Neural progenitor cell (in vitro differentiated cells): ENCODE results near the gene DYTN. TPM values are rescaled to one million over a fixed set of nuclear protein-coding genes. Genes with fewer than 3 reads are reported as not detected.

ENCODE experiments used
- DNase-seq: peaks from one replicate; pipeline ENCODE4 v3.0.0-alpha.2; 2016; ENCODE audit warnings: low spot score
- H2AFZ ChIP-seq: fragments of 200-600 bp; sonication (generic); replicated peaks from 2 replicates; pipeline ENCODE4 v1.6.1; 2016; ENCODE audit warnings: antibody characterized with exemption
- H3F3A ChIP-seq: fragments of 200-600 bp; sonication (generic); 2 replicates; pipeline ENCODE4 v1.6.1; 2016; ENCODE audit warnings: antibody characterized with exemption, low read depth
- H3K27ac ChIP-seq: fragments of 200-600 bp; sonication (generic); 2 replicates; pipeline ENCODE4 v1.5.1; 2016; ENCODE audit warnings: mild to moderate bottlenecking
- H3K27me3 ChIP-seq: fragments of 200-600 bp; sonication (generic); 2 replicates; pipeline ENCODE4 v1.6.1; 2016; ENCODE audit warnings: mild to moderate bottlenecking, moderate library complexity
- H3K36me3 ChIP-seq: fragments of 200-600 bp; sonication (generic); 2 replicates; pipeline ENCODE4 v1.5.1; 2016
- H3K4me1 ChIP-seq: fragments of 200-600 bp; sonication (generic); 2 replicates; pipeline ENCODE4 v1.6.1; 2016; ENCODE audit warnings: mixed run types
- H3K4me2 ChIP-seq: fragments of 200-600 bp; sonication (generic); 2 replicates; pipeline ENCODE4 v1.6.1; 2016
- H3K4me3 ChIP-seq: fragments of 200-600 bp; sonication (generic); 2 replicates; pipeline ENCODE4 v1.5.1; 2016
- H3K79me2 ChIP-seq: fragments of 200-600 bp; sonication (generic); 2 replicates; pipeline ENCODE4 v1.6.1; 2016; ENCODE audit warnings: low read depth
- H3K9ac ChIP-seq: fragments of 200-600 bp; sonication (generic); 2 replicates; pipeline ENCODE4 v1.6.1; 2016
- H3K9me3 ChIP-seq: fragments of 200-600 bp; sonication (generic); 2 replicates; pipeline ENCODE4 v1.5.1; 2016; ENCODE audit warnings: low read depth
- H4K20me1 ChIP-seq: fragments of 200-600 bp; sonication (generic); 2 replicates; pipeline ENCODE4 v1.6.1; 2016; ENCODE audit warnings: low read depth
- H3K27ac Mint-ChIP-seq: 3 replicates; pipeline ENCODE4 v1.8.0; 2021; ENCODE audit warnings: mixed read lengths
- H3K27me3 Mint-ChIP-seq: 2 replicates; pipeline ENCODE4 v1.8.0; 2022; ENCODE audit warnings: low read depth, mild to moderate bottlenecking, inconsistent platforms, moderate library complexity, mixed read lengths; ENCODE audit not compliant: insufficient read depth
- H3K36me3 Mint-ChIP-seq: 3 replicates; pipeline ENCODE4 v1.8.0; 2021; ENCODE audit warnings: mixed read lengths
- H3K4me1 Mint-ChIP-seq: 3 replicates; pipeline ENCODE4 v1.8.0; 2021; ENCODE audit warnings: mixed read lengths
- H3K4me3 Mint-ChIP-seq: 3 replicates; pipeline ENCODE4 v1.8.0; 2021; ENCODE audit warnings: mild to moderate bottlenecking, moderate library complexity, mixed read lengths
- H3K9me3 Mint-ChIP-seq: 3 replicates; pipeline ENCODE4 v1.8.0; 2020; ENCODE audit warnings: mixed read lengths
- CTCF ChIP-seq: fragments of 200-600 bp; sonication (generic); IDR thresholded peaks from 2 replicates; pipeline ENCODE4 v1.5.1; 2017; ENCODE audit warnings: antibody characterized with exemption, mild to moderate bottlenecking
- EZH2 ChIP-seq: fragments of 200-600 bp; sonication (generic); IDR thresholded peaks from 2 replicates; pipeline ENCODE4 v1.6.1; 2017; ENCODE audit warnings: antibody characterized with exemption, mild to moderate bottlenecking, moderate library complexity
- EZH2phosphoT487 ChIP-seq: fragments of 200-600 bp; sonication (generic); IDR thresholded peaks from 2 replicates; pipeline ENCODE4 v1.6.1; 2017; ENCODE audit warnings: antibody characterized with exemption
- total RNA-seq: library from RNA; depleted of rRNA; stranded (reverse); fragments of >200 nt; gene quantifications from 2 replicates; pipeline ENCODE4 v1.2.3, GENCODE V29; 2015; ENCODE audit warnings: low replicate concordance

The DYTN gene
- total RNA-seq, 1 donor from 2014 or later, result not detected

GRCh38 chr2:206756816-206757215 is 38.6 kb upstream of the DYTN start:
- Histone ChIP-seq H4K20me1 (no peaks in the 10 kb centered on the region), H3K27me3 (peaks cover 14% of the 10 kb centered on the region), H3K9ac (no peak overlapping the region), H3K79me2 (no peaks in the 10 kb centered on the region), H3K9me3 (no peaks in the 10 kb centered on the region), H3K4me3 (no peak overlapping the region), H3K36me3 (no peaks in the 10 kb centered on the region), H2AFZ (no peak overlapping the region), H3F3A (no peaks in the 10 kb centered on the region), H3K27ac (no peak overlapping the region), H3K4me2 (no peak overlapping the region), H3K4me1 (no peaks in the 10 kb centered on the region)
- TF ChIP-seq EZH2phosphoT487, result no peak
- no peak for TF ChIP-seq EZH2
- no peak for TF ChIP-seq CTCF
- Mint-ChIP-seq H3K36me3 (no peaks in the 10 kb centered on the region), H3K27ac (no peak overlapping the region), H3K4me3 (no peak overlapping the region), H3K4me1 (no peaks in the 10 kb centered on the region), H3K27me3 (no peaks in the 10 kb centered on the region), H3K9me3 (no peaks in the 10 kb centered on the region)
- no peak for DNase-seq

GRCh38 chr2:206740800-206741199 is 22.6 kb upstream of the DYTN start:
- Histone ChIP-seq H3K4me2 (no peak overlapping the region), H3K4me1 (no peaks in the 10 kb centered on the region), H3K79me2 (no peaks in the 10 kb centered on the region), H2AFZ (no peak overlapping the region), H3K27ac (no peak overlapping the region), H3K9ac (no peak overlapping the region), H3K27me3 (no peaks in the 10 kb centered on the region), H3F3A (no peaks in the 10 kb centered on the region), H3K9me3 (no peaks in the 10 kb centered on the region), H3K4me3 (no peak overlapping the region), H4K20me1 (no peaks in the 10 kb centered on the region), H3K36me3 (no peaks in the 10 kb centered on the region)
- no peaks in the 10 kb centered on the region for H3K27me3 Mint-ChIP-seq
- no peaks in the 10 kb centered on the region for H3K9me3 Mint-ChIP-seq
- no peaks in the 10 kb centered on the region for H3K36me3 Mint-ChIP-seq
- no peaks in the 10 kb centered on the region for H3K4me1 Mint-ChIP-seq
- DNase-seq, result no peak
- no peak for TF ChIP-seq CTCF
- TF ChIP-seq EZH2, result no peak
- TF ChIP-seq EZH2phosphoT487, result no peak
- H3K4me3 Mint-ChIP-seq, result no peak overlapping the region
- no peak overlapping the region for H3K27ac Mint-ChIP-seq

- no peaks in the 10 kb centered on the region for H3F3A ChIP-seq
- TF ChIP-seq EZH2 (no peak), EZH2phosphoT487 (no peak), CTCF (no peak)
- Mint-ChIP-seq H3K9me3 (no peaks in the 10 kb centered on the region), H3K4me3 (no peak overlapping the region), H3K4me1 (no peaks in the 10 kb centered on the region), H3K27me3 (peaks cover 2% of the 10 kb centered on the region), H3K36me3 (no peaks in the 10 kb centered on the region), H3K27ac (no peak overlapping the region)
- H3K4me1 ChIP-seq, result no peaks in the 10 kb centered on the region
- no peaks in the 10 kb centered on the region for H3K27me3 ChIP-seq
- H3K36me3 ChIP-seq, result no peaks in the 10 kb centered on the region
- H3K9ac ChIP-seq, result no peak overlapping the region
- H2AFZ ChIP-seq, result no peak overlapping the region
- H3K27ac ChIP-seq, result no peak overlapping the region
- no peak overlapping the region for H3K4me2 ChIP-seq
- no peaks in the 10 kb centered on the region for H4K20me1 ChIP-seq
- no peak for DNase-seq
- no peaks in the 10 kb centered on the region for H3K9me3 ChIP-seq
- no peak overlapping the region for H3K4me3 ChIP-seq
- no peaks in the 10 kb centered on the region for H3K79me2 ChIP-seq
Measured at GRCh38 chr2:206739271-206739670, 21.1 kb upstream of the DYTN start.
